Measurements from ENCODE around the gene ZFR. TPM values are rescaled to one million over a fixed set of nuclear protein-coding genes. Genes with fewer than 3 reads are reported as not detected.

The ZFR gene
- total and polyA plus RNA-seq, 10 donors = 25.1 to 74.5 (median 51.8) TPM

DNA sequence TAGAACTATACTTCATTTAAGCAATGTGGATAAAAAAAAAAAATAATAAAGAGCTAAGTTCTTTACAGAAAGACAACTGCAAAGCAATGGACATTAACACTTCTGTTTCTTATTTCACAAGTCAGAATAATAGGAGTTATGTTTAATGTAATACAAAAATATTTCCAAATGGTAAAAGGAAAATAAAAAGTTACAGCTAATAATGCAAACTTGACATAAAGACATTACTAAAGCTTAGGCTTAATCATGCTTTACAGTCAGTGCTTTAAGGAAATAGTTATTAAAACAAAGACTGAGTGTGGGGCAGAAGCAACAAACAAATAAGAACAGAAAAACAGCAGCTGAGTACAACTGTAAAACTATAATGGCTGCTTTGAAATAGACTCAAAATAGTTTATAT is 56.7 kb downstream of the ZFR start:
- peaks cover 0 to 100% (median 82%) of the 10 kb centered on the region in 6 donors for H3K36me3 ChIP-seq
- intact Hi-C loops (cut with DNase I; ENCODE audit: low total_unique reads) = no loop called here
- peaks cover 0 to 3% (median 0%) of the 10 kb centered on the region in 6 donors for H3K4me1 ChIP-seq
- TF ChIP-seq POLR2AphosphoS5 (IDR thresholded peaks at IDR 0.05) (no peak), POLR2A (IDR thresholded peaks at IDR 0.05) (no peak)
- TF ChIP-seq, protein P1, sequence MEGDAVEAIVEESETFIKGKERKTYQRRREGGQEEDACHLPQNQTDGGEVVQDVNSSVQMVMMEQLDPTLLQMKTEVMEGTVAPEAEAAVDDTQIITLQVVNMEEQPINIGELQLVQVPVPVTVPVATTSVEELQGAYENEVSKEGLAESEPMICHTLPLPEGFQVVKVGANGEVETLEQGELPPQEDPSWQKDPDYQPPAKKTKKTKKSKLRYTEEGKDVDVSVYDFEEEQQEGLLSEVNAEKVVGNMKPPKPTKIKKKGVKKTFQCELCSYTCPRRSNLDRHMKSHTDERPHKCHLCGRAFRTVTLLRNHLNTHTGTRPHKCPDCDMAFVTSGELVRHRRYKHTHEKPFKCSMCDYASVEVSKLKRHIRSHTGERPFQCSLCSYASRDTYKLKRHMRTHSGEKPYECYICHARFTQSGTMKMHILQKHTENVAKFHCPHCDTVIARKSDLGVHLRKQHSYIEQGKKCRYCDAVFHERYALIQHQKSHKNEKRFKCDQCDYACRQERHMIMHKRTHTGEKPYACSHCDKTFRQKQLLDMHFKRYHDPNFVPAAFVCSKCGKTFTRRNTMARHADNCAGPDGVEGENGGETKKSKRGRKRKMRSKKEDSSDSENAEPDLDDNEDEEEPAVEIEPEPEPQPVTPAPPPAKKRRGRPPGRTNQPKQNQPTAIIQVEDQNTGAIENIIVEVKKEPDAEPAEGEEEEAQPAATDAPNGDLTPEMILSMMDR (IDR thresholded peaks at IDR 0.05 in 8 of 11, conservative IDR thresholded peaks at IDR 0.05 in 3 of 11) = no peak
- H3K4me3 ChIP-seq = no peak overlapping the region
- H3K27me3 ChIP-seq (replicated peaks in 1 of 7) = no peaks in the 10 kb centered on the region
- H3K27ac ChIP-seq = peak overlapping the region in 1 of 8 donors; percentile 0
- H3K9me3 ChIP-seq = no peaks in the 10 kb centered on the region
- DNase-seq = no peak

DNA sequence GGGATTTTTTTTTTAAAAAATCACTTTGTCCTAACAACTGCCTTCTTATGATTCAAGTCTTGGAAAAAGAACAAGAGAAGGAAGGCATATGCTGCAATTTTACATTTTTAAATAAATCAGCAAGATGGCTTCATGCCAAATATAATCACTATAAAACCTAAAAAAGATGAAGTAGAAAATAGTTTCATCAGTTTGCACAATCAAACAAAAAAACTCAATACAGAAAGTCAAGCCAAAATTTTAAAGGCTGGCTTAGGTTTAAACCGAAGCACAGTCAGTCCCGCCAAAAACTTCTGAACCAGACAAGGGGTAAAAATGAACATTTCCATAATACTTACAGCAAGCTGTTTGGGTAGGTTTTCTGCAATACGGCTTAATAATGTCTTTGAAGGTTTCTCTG is 57.3 kb downstream of the ZFR start:
- Histone ChIP-seq H3K27me3 (replicated peaks in 1 of 7) (no peaks in the 10 kb centered on the region), H3K9me3 (no peaks in the 10 kb centered on the region), H3K4me3 (no peak overlapping the region), H3K36me3 (peaks cover 0 to 100% (median 83%) of the 10 kb centered on the region in 6 donors), H3K27ac (no peak overlapping the region), H3K4me1 (peaks cover 0 to 3% (median 0%) of the 10 kb centered on the region in 6 donors)
- 82 to 90% (median 87%) methylated on average over 3 of the region's 3 CpGs for WGBS, 5 donors
- intact Hi-C loops (cut with DNase I; ENCODE audit: low total_unique reads) = no loop called here
- TF ChIP-seq, protein P1 (IDR thresholded peaks at IDR 0.05 in 8 of 11, conservative IDR thresholded peaks at IDR 0.05 in 3 of 11) = no peak
- TF ChIP-seq POLR2A (IDR thresholded peaks at IDR 0.05) (no peak), POLR2AphosphoS5 (IDR thresholded peaks at IDR 0.05) (no peak)
- no peak for DNase-seq

DNA sequence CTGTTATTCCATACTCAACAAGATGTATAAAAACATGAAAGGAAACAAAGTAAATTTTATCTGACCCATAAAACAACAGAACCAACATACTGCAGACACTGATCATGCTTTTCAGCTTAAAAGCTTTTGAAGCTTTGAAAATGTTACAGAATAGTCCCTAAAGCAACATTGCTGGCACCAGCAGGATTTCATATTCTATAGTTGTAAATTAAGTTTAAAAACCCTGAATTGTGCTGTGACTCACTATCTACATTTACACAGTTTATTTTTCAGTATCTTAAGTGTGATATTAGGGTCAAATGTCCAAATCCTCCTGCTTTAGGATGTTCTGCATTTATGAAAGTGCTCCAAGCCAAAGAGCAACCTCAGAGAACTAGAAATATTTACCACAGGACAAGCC is 59.9 kb downstream of the ZFR start:
- Histone ChIP-seq H3K36me3 (peaks cover 0 to 100% (median 83%) of the 10 kb centered on the region in 6 donors), H3K4me3 (no peak overlapping the region), H3K27ac (no peak overlapping the region), H3K4me1 (peaks cover 0 to 3% (median 0%) of the 10 kb centered on the region in 6 donors), H3K9me3 (no peaks in the 10 kb centered on the region), H3K27me3 (replicated peaks in 1 of 7) (no peaks in the 10 kb centered on the region)
- TF ChIP-seq, protein P1 (IDR thresholded peaks at IDR 0.05 in 8 of 11, conservative IDR thresholded peaks at IDR 0.05 in 3 of 11) = no peak
- TF ChIP-seq POLR2A (IDR thresholded peaks at IDR 0.05) = no peak
- no peak for TF ChIP-seq POLR2AphosphoS5 (IDR thresholded peaks at IDR 0.05)
- intact Hi-C loops (cut with DNase I; ENCODE audit: low total_unique reads) = no loop called here
- no peak for DNase-seq

DNA sequence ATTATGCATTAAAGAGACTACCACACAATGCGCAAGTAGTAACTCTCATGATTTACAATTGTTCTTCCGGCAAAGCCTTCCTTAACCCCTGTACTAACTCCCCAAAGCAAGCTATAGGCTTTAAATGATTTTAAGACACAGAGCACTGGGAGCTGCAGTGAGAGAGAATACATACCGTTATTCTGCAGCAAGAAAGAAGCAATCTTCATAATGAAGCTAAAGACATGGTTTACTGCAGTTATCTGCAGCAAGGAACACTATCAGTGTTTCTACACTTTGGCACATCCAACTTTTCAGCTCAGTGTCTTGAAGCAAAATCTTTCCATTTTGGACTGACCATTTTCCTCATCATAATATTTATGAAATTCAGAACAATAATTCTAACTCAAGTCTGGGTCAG is 61.0 kb downstream of the ZFR start:
- Histone ChIP-seq H3K27ac (no peak overlapping the region), H3K4me1 (peaks cover 0 to 3% (median 0%) of the 10 kb centered on the region in 6 donors), H3K4me3 (no peak overlapping the region), H3K9me3 (no peaks in the 10 kb centered on the region), H3K36me3 (peaks cover 0 to 100% (median 78%) of the 10 kb centered on the region in 6 donors), H3K27me3 (replicated peaks in 1 of 7) (no peaks in the 10 kb centered on the region)
- no peak for TF ChIP-seq POLR2AphosphoS5 (IDR thresholded peaks at IDR 0.05)
- TF ChIP-seq, protein P1 (IDR thresholded peaks at IDR 0.05 in 8 of 11, conservative IDR thresholded peaks at IDR 0.05 in 3 of 11) = no peak
- no peak for TF ChIP-seq POLR2A (IDR thresholded peaks at IDR 0.05)
- no peak for DNase-seq
- intact Hi-C loops (cut with DNase I; ENCODE audit: low total_unique reads) = no loop called here
- 93 to 98% (median 94%) methylated on average over 3 of the region's 3 CpGs for WGBS, 5 donors

Data from spleen (tissue), 11 donors.